HG03442 (cell line): ENCODE results near the gene CDH1.

Experiments used
- ATAC-seq: cut with Tn5 transposase; IDR thresholded peaks from one replicate; pipeline ENCODE4 v1.9.1; 2021; ENCODE audit warnings: mild to moderate bottlenecking, moderate library complexity; ENCODE audit not compliant: unreplicated experiment

The CDH1 gene

DNA sequence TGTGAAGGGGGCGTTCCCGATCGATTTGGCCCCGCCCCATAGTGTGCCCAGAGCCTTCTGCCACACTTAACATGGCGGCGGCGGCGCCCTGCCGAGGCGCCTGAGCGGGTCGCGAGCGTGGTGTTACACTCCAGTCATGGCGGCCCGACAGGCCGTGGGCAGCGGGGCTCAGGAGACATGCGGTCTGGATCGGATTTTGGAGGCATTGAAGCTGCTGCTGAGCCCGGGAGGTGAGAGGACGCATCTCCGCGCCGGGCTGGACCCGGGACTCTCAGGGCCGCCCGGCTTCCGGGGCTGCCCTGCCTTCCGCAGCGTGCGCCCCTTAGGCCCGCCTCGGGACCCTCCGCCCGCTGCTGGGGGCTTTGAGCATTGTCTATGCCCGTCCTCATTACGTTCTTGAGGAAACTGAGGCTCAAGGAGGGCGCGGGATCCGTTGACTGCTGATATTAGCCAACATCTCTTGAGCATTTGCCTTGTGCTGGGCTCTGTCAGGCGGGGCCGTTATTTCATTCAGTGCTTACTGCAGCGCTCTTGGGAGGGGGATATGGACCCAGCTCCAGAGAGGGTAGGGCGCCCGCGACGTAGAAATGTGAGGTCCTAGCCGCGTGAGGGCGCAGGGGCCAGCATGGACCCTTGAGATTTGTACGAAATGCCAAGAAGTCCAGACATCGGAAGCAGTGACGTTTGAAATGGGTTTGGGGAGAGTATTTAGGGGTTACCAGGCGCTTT lies 106.6 kb downstream of the CDH1 start, which contains the start of gene TANGO6:
TSS of gene TANGO6 (plus strand) at position 50 of the 729 bp plus-strand sequence. CDS start at position 137, 87 bp downstream.
- ATAC-seq, result peak; percentile 77

DNA sequence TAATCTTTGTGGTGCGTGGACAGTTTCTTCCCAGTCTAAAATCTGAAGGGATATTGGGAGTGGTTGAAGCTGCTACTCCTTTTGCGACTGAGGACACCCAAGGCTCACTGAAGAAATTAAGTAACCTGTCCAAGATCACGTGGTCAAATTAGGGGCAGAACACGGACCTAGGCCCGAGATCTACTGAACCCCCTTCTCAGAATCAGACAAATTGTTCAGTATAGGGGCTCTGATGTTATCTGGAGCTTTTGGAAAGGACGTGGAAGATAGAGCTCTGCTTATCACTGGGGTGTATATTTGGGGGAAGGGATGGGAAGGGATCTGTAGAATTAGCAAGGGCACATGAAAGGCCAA lies 107.1 kb downstream of the CDH1 start:
- no peak for ATAC-seq

DNA sequence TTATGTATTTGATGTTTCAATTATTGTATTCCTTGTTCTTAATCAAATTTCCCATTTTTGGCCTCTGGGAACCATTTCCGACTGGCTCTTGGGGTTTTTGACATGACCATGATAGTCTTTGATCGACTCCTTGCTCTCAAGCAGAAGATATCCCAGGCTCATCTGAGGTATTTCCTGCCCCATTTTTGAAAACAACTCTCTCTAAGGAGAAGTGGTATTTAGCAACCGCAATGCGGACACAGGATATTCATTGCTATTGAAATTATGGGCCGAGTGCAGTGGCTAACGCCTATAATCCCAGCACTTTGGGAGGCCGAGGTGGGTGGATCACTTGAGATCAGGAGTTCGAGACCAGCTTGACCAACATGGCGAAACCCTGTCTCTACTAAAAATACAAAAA lies 111.7 kb downstream of the CDH1 start:
- no peak for ATAC-seq

DNA sequence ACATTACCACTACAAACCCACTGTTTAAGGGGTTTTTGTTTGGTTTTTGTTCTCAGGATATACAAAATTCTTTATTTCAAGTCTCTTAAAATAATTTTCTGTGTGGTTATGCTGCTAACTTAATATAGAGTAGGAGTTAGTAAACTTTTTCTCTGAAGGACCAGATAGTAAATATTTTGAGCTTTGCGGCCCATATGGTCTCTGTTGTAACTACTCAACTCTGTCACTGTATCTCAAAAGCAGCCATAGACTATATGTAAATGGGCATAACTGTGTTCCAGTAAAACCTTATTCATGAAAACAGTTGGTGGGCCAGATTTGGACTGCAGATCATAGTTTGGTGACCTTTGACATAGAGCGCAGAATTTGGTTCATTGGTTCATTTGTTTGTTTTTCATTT lies 113.4 kb downstream of the CDH1 start:
- ATAC-seq, result no peak

DNA sequence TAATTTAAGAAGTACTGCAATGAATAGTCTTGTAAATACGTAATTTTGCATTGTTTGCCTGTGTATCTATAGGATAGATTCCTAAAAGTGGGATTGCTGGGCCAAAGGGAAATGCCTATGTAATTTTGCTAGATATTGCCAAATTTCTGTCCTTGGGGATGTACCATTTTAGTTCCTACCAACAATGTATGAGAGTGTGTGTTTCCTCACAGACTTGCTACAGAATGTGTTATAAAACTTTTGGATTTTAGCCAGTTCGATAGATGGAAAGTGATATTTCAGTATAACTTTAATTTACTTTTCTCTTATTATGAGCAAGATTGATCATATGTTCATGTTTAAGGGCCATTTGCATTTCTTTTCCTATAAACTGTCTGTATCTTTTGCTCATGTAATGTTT lies 114.5 kb downstream of the CDH1 start:
- no peak for ATAC-seq

DNA sequence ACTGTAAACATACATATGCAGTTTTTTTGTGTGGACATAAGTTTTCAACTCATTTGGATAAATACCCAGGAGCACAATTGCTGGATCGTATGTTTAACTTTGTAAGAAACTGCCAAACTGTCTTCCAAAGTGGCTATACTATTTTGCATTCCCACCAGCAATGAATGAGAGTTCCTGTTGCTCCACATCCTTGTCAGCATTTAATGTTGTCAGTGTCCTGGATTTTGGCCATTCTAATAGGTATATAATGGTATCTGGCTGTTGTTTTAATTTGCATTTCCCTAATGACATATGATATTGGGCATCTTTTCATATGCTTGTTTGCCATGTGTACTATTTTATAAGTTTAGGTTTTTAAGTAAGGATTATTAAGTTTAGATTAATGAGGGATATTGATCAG lies 120.4 kb downstream of the CDH1 start:
- ATAC-seq, result no peak

DNA sequence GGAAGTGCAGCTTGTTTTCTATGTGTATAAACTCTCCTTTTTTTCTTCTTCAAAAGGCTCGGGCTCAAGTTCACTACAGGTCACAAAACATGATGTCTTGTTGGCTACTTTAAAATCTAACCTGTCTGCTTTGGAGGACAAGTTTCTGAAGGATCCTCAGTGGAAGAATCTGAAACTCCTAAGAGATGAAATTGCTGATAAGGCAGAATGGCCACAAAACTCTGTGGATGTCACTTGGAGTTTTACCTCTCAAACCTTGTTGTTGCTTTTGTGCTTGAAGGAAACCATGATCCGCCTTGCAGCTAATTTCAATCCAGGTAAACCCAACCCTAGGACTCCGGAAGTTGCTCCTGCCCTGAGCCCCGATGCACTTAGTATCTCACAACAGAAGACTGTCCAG lies 122.7 kb downstream of the CDH1 start:
- no peak for ATAC-seq

DNA sequence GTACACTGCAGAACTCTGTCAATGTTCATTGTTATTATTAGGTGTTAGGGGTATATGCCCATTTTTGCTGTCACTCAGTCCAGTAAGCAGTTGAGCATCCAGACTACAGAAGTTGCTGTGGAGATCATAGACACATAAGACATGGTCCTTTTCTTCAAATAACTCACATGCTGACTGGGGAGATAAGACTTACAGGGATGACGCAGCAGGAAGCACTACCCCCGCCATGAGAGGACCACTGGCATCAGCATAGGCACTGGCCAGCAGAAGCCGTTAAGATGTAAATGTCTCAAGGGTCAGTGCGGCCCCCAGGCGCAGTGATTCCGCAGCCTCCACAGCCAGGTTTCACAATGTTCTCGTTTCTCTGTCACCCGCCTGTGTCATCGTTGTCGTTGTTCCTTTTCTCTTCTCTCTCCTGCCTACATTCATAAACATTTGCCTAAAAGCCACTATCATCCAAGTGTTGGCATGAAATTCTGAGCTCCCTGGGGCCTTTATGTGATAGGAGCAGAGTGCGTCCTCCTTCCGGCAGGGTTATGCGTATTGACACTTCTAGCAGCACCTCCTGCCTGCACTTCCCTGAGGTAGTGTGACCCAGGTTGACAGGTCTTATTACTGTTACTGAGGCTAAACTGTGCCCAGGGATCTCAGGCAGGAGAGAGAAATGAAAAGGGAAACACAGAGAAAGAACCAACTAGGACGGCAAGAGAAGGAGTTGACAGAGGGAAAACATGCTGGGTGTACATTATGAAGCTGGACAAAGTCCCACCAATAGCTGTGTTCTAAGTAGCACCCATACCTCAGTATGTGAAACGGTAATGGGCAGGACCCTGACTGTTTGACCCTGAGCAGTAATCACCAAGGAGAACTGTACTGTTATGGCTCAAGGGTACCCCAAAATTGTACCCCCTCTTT lies 124.1 kb downstream of the CDH1 start:
- ATAC-seq, result no peak

DNA sequence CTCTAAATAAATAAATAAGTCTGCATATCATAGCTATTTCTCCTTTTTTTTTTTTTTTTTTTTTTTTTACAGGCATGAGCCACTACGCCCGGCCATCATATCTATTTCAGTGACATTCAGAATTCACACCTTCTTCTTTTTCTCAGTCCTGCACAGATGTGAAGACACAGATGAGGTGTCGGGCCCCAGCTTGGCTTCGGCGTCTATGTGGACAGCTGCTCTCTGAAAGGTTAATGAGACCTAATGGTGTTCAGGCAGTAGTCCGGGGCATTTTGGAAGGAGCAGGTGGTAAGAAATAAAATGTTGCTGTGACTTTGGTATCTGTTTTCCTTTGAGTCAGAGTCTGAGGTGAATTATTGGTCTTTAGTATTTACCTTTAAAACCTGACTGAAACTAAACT lies 129.8 kb downstream of the CDH1 start:
- ATAC-seq, result no peak

- ATAC-seq, result no peak
These were observed 132.5 kb downstream of the CDH1 start for GRCh38 chr16:68869492-68870088.

DNA sequence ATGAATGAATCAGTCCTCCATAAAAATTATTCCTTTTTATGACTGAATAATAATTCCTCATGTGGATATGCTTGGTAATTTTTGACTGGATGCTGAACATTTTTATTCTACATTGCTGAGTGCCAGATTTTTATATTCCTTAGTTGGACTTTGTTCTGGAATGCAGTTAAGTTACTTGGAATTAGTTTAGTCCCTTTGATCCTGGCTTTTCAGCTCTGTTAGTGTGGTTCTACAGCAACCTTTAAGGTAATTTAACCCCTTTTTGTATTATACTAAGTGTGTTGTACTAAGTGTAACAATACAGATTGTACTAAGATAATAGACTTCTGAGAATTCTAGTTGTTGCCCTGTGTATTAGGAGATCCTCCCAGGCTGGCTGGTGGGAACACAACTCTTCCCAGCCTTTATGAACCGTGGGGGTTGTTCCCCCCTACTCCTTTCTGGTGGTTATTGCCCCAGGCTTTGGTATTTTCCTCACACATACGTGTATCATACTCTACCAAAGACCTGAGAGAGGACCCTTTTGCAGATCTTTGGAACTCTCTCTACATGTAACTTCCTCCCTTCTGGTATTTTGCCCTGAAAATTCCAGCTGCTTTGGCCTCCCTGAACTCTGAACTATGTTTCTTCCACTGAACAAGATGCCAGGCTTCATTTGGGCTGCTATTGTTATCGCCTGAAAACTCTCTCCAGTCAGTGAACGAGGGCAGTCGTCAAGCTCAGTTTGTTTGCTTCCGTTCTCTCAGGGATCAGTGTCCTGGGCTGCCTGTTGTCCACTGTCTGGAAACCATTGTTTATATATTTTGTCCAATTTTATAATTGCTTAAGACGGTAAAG lies 136.8 kb downstream of the CDH1 start:
- ATAC-seq, result no peak

DNA sequence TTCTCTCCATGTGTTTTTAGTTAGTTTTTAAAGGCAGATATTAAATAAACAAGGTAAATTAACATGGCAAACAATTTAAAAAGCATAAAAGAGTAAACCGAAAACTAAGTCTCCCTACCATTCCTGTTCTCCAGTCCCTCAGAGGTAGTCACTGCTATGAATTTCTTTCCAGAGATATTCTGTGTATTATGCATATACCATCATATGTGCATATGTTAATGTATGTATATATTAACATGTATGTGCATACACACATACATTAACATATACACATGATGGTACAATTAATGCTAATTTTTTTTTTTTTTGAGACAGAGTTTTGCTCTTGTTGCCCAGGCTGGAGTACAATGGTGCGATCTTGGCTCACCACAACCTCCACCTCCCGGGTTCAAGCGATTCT lies 138.8 kb downstream of the CDH1 start:
- ATAC-seq, result no peak

- ATAC-seq, result no peak
These were observed 146.6 kb downstream of the CDH1 start for GRCh38 chr16:68883685-68884084.

- ATAC-seq, result no peak
These were observed 147.3 kb downstream of the CDH1 start for GRCh38 chr16:68884401-68884800.
